Measurements from ENCODE around the gene FAM180B.

The FAM180B gene

GRCh38 chr11:47569646-47570045 is 16.8 kb upstream of the FAM180B start:
- no peak for DNase-seq (ENCODE audit: low spot score)

GRCh38 chr11:47570651-47571356 is 15.7 kb upstream of the FAM180B start:
- no peak for DNase-seq (ENCODE audit: low spot score)

- DNase-seq (ENCODE audit: low spot score): no peak
Observed at GRCh38 chr11:47571357-47571729, 15.1 kb upstream of the FAM180B start.

- DNase-seq (ENCODE audit: low spot score): no peak
Observed at GRCh38 chr11:47571895-47572294, 14.6 kb upstream of the FAM180B start.

DNA sequence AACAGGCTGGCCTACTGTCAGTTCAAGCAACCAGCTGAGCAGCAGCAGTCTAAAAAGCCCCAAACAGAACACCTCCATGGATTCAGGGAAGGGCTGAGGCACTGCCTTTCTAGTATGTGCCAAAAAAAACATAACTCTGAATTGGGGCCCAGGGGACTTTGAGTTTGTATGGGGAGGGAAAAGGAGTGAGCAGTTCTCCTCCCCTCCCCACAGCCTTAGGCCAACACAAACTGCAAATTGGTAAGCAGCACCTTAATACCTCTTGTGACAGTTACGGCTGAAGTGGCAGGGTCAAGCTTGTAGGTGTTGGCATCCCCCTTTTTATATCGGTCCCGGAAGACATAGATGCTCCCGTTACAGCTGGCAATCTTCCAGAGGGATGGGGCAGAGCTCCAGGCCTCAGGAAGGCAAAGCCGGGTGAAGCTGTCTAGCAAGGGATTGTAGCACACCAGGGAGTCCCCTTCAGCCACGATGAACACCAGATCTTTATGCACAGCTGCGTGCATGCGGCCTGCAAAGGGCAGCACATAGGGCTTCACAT is 13.7 kb upstream of the FAM180B start:
- no peak for DNase-seq (ENCODE audit: low spot score)

DNA sequence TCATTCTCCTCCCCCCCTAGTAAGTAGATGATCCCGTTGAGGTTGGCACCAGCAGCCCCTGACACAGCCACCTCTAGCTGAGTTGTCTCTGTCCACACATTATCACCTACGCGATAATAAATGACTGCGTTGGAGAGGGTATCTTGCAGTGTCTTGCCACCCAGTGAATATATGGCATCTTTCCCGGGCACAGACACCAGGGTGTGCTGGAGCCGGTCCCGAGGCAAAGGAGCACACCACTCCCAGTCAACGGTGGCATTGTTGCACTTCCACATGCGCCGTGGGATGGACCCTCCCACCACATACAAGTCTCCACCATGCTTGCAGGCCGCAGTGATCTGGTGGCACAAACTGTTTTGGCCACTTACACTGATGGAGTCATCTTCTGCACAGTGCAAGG is 13.2 kb upstream of the FAM180B start:
- peak; percentile 55 for DNase-seq (ENCODE audit: low spot score)

GRCh38 chr11:47577460-47578041 is 8.9 kb upstream of the FAM180B start:
- DNase-seq (ENCODE audit: low spot score): no peak

DNA sequence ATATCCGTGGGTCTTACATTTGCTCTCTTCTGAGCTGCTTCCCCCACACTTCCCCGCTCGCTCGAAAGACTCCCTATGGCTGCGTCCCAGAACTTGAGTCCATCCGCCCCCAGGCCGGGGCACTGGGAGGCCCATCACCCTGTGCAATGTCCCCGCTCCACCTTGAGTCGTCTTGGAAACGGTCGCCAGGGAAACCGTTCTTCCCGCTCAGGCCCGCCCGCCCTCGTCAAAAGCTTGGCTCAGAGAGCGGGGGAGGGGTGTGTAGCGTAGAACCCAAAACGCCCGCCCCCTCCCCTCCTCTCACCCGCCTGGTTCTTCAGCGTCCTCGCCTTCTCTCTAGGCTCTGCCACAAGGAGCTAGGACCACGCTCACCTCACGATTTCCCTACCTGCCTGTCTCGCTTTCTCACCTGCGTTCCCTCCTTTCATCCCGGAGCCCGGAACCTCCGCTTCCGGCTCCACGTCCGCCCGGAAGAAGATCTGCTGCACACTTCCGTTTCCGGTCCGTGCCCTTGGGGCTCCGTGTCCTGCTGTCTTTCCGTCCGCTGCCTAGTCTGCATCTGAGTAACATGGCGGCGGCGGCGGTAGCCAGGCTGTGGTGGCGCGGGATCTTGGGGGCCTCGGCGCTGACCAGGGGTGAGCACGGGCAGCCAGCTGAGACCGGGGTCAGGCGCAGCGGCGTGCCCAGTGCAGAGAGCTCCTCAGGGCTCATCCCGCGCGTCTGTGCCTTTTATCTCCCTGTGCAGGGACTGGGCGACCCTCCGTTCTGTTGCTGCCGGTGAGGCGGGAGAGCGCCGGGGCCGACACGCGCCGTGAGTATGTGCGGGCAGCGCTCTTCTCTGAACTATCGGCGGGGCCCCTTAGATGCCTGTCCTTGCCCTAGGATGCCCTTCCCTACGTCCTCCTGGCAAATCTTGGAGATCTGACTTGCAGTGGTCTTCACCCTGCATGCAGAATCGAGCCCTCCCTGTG is 7.7 kb upstream of the FAM180B start, which contains the start of the genes KBTBD4 and NDUFS3:
KBTBD4 (minus strand) TSS at position 447 of the 971 bp plus-strand sequence; CDS start at position 428, 19 bp downstream.
NDUFS3 (plus strand) TSS at position 551 of the 971 bp plus-strand sequence; CDS start at position 569, 18 bp downstream.
- peak; percentile 86 for DNase-seq (ENCODE audit: low spot score)

- DNase-seq (ENCODE audit: low spot score): no peak
Observed at GRCh38 chr11:47583844-47584243, 2.6 kb upstream of the FAM180B start.

DNA sequence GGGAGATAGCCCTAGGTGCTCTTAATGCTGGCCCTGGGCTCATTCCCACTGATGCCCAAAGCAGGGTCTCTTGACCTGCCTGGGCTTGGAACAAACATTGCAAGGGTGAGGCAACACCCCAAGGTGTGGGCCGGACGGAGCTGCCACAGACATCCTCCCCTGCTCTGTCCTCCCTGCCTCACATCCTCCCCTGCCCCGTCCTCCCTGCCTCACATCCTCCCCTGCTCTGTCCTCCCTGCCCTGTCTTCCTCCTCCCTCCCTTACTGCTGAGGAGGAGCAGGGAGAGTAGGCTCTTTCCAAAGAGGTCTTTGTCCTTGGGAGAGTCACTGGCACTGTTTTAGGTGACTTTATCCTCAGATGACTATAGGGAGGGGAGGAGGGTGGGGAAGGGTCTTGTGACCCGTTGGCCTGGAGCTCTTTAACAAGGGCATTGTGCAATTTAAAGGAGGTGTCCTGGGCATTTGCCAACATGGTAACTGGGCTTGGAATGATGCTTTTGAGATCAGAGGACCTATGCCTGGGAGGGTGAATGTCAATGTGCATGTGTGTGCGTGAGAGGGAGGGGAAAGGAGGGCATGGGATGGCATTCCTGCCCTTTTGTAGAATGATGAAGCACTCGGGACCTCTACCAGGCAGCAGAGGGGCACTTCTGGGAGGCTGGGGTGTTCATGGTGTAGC is 700 bp downstream of the FAM180B start:
- no peak for DNase-seq (ENCODE audit: low spot score)

DNA sequence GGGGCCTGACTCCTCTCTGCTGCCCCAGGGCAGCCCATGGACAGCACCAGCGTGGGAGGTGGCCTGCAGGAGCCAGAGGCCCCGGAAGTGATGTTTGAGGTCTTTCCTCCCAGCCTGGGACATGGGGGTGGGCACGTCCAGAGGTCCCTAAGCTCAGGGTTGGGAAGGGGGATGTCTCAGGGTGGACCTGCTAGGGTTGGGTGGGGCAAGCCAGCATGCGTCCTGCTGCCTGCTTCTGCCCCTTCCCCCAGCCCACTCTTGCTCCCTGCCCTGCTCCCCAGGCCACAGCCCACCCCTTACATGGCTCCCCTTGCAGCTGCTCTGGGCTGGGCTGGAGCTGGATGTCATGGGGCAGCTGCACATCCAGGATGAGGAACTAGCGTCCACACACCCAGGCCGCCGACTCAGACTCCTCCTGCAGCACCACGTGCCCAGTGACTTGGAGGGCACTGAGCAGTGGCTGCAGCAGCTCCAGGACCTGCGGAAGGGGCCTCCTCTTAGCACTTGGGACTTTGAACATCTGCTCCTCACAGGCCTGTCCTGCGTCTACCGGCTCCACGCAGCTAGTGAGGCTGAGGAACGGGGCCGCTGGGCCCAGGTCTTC is 1.3 kb downstream of the FAM180B start:
- peak; percentile 67 for DNase-seq (ENCODE audit: low spot score)

DNA sequence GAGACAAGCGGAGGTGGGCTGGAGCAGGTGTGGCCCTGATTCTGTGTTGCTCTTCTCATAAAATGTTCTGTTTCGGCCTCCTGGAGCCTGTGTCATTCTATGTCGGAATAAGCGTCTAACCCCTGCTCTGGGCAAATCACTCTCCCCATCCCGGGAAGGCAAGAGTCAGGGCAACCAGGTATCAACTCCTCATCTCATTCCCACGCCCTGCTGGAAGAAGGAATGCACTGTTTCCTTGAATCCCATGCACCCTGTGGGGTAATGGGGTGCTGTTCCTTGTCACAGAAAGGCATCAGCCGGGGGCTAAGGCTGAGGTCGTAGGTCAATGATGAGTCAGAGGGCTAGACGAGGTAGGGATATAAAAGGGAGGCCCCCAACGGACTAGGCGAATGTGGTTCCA is 2.6 kb downstream of the FAM180B start:
- no peak for DNase-seq (ENCODE audit: low spot score)

DNA sequence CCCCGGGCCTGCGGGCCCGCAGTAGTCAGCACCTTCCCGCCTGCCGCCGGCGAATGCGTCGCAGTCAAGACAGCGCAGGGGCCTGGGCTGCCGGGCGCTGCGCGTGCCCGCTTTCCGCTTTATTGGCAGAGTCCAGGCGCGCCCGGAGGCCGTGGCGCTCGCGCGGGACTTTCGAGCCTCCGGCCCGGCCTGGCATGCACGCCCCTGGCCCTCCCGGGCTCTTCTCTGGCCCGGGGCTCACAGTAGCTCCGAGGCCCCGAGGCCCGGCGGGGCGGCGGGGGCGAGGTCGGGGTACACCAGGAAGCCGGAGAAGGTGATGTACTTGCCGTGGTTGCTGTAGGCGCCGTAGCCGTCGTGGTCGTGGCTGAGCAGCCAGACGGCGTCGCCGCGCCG is 3.1 kb downstream of the FAM180B start:
- no peak for DNase-seq (ENCODE audit: low spot score)

GRCh38 chr11:47589977-47590861 is 3.7 kb downstream of the FAM180B start:
- no peak for DNase-seq (ENCODE audit: low spot score)

GRCh38 chr11:47591764-47592163 is 5.3 kb downstream of the FAM180B start:
- DNase-seq (ENCODE audit: low spot score): no peak

DNA sequence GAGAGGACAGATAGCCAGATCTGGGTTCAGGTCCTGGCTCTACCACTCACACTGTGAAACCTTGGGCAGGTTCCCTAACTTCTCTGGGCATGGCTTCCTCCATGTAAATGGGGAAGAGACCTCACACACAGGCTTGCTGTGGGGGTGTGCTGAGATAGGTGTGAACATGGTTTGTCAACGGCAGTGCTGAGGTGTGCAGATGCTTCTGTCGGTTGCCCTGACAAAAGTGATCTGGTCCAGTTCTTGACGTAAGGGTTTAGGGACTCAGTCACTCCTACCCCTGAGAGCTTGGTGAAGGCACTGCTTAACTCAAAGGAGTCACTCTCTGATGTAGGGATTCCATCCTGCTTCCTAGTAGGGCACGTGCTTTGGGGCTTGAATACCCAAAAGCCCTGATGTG is 5.8 kb downstream of the FAM180B start:
- DNase-seq (ENCODE audit: low spot score): no peak

- no peak for DNase-seq (ENCODE audit: low spot score)
Observed at GRCh38 chr11:47592970-47593369, 6.5 kb downstream of the FAM180B start.

DNA sequence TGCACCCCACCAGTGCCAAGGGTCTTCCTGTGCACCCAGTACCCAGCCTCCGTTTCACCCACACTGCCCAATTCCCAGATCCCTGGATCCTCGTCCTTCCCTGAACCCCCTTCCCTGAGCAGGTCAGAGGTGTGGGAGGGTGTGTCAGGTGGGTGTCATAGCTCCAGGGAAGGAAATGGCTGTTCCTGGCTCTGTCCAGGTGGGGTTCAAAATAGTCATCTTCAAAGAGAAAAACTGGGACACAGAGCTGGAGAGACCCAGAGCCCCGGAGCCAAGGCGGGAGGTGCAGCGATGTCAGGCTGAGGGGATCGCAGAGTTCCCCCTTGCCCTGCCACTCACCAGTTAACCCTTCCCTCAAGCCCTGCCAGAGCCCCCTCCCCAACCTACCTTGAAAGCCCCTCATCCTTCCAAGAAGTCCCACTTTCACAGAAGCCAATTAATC is 7.0 kb downstream of the FAM180B start:
- no peak for DNase-seq (ENCODE audit: low spot score)

DNA sequence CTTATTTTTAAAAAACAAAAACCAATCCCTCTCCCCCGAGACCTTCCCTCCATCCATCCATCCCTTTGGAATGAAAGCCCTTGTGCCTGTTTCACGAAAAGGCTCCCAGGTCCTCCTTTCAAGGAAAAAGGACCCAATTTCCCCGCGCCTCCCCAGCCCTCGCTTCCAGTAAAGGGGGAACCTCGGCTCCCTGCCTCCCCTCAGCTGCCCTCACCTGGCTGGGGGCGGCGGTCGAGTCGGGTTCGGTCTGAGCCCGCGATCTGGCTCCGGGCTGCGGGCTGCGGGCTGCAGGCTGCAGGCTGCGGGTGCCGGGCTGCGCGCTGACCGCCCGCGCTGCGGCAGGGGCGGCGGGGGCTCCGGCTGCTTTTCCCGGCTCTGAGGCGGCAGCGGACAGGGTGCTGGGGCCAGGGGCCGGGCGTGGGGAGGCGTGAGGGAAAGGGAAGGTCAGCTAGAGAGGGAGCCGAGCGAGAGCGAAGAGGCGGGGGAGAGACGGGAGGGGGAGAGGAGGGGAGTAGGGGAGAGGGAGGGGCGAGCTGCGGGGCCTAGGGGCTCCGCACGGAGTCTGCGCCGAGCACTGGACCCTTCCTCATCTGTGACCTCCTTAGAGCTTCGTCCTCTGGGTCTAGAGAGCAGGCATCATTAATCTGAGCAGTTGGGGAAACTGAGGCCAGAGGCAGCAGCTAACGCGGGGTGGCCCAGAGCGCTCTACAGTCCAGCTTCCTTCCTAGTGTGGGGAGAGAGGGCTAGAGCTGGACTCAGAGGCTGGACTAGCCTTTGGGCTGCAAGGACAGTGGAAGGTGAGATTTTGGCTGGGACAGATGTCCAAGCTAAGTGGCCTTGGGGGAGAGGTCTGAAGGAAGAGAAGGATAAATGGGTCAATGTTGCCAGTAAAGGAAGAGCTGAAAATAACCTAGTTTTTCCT is 7.7 kb downstream of the FAM180B start, which contains the start of gene C1QTNF4:
C1QTNF4 (minus strand) TSS at position 478 of the 922 bp plus-strand sequence. CDS start 3,601 bp downstream, outside the sequence.
- no peak for DNase-seq (ENCODE audit: low spot score)
